Neuronal stem cell (in vitro differentiated cells): ENCODE measurements around the gene TMEM63C.

Experiments used
- DNase-seq: peaks from one replicate; pipeline ENCODE4 v3.0.0-alpha.2; 2013; ENCODE audit warnings: low spot score
- H2AFZ ChIP-seq: one replicate; pipeline ENCODE4 v1.6.1; 2013; ENCODE audit warnings: mild to moderate bottlenecking, low read length, inconsistent platforms
- H2AK5ac ChIP-seq: 2 replicates; pipeline ENCODE4 v1.6.1; 2013; ENCODE audit warnings: low read depth, mild to moderate bottlenecking, inconsistent platforms, low read length, moderate library complexity, mixed read lengths
- H2BK120ac ChIP-seq: 2 replicates; pipeline ENCODE4 v1.6.1; 2013; ENCODE audit warnings: low read depth, mild to moderate bottlenecking, inconsistent platforms, low read length, moderate library complexity, mixed read lengths
- H2BK12ac ChIP-seq: one replicate; pipeline ENCODE4 v1.6.1; 2013; ENCODE audit warnings: low read length, inconsistent platforms
- H2BK15ac ChIP-seq: 2 replicates; pipeline ENCODE4 v1.6.1; 2013; ENCODE audit warnings: mild to moderate bottlenecking, low read length, inconsistent platforms, mixed read lengths
- H2BK5ac ChIP-seq: one replicate; pipeline ENCODE4 v1.6.1; 2013; ENCODE audit warnings: inconsistent platforms, mild to moderate bottlenecking, low read length, moderate library complexity
- H3K14ac ChIP-seq: one replicate; pipeline ENCODE4 v1.6.1; 2013; ENCODE audit warnings: low read length, inconsistent platforms
- H3K18ac ChIP-seq: 2 replicates; pipeline ENCODE4 v1.6.1; 2013; ENCODE audit warnings: low read length, inconsistent platforms
- H3K23ac ChIP-seq: 2 replicates; pipeline ENCODE4 v1.6.1; 2013; ENCODE audit warnings: low read depth, mild to moderate bottlenecking, mixed read lengths, low read length, inconsistent platforms; ENCODE audit not compliant: poor library complexity
- H3K27ac ChIP-seq: replicated peaks from 3 replicates; pipeline ENCODE4 v1.5.1; 2013; ENCODE audit warnings: low read length, inconsistent platforms
- H3K27me3 ChIP-seq, 3 experiments: 2 replicates each; pipeline ENCODE4 v1.6.1; 2013; ENCODE audit warnings: low read length in 3 of 3, mild to moderate bottlenecking in 2 of 3, inconsistent platforms in 1 of 3, low read depth in 1 of 3, mixed read lengths in 1 of 3, moderate library complexity in 1 of 3; ENCODE audit not compliant: control insufficient read depth in 3 of 3, insufficient read depth in 3 of 3
- H3K36me3 ChIP-seq, 2 donors: replicated peaks in 1 of 2; 2 replicates each; pipeline ENCODE4 v1.6.1; 2013; ENCODE audit warnings: low read length in 2 of 2; ENCODE audit not compliant: control insufficient read depth in 2 of 2, insufficient read depth in 2 of 2
- H3K4ac ChIP-seq: 2 replicates; pipeline ENCODE4 v1.6.1; 2013; ENCODE audit warnings: inconsistent platforms, mild to moderate bottlenecking, low read length, moderate library complexity
- H3K4me1 ChIP-seq, 2 donors: 1 replicate in 1 of 2; 2 replicates in 1 of 2; pipeline ENCODE4 v1.6.1; 2013; ENCODE audit warnings: low read length in 2 of 2, low read depth in 1 of 2; ENCODE audit not compliant: control insufficient read depth in 2 of 2, insufficient read depth in 1 of 2
- H3K4me2 ChIP-seq: one replicate; pipeline ENCODE4 v1.6.1; 2013; ENCODE audit warnings: mild to moderate bottlenecking, low read length, inconsistent platforms; ENCODE audit not compliant: insufficient read depth, poor library complexity, severe bottlenecking
- H3K4me3 ChIP-seq, 2 donors: 2 replicates each; pipeline ENCODE4 v1.5.1; 2013; ENCODE audit warnings: low read length in 2 of 2, mild to moderate bottlenecking in 2 of 2, inconsistent platforms in 1 of 2, moderate library complexity in 1 of 2
- H3K79me1 ChIP-seq: one replicate; pipeline ENCODE4 v1.6.1; 2013; ENCODE audit warnings: low read depth, mild to moderate bottlenecking, inconsistent platforms, low read length, moderate library complexity
- H3K9ac ChIP-seq: one replicate; pipeline ENCODE4 v1.6.1; 2013; ENCODE audit warnings: mild to moderate bottlenecking, low read depth, low read length, inconsistent platforms; ENCODE audit not compliant: poor library complexity
- H3K9me3 ChIP-seq, 2 donors: replicated peaks in 1 of 2; 2 replicates each; pipeline versions ENCODE3 to v1.6.1; 2013; ENCODE audit warnings: low read length in 2 of 2, mild to moderate bottlenecking in 2 of 2, inconsistent platforms in 1 of 2, low read depth in 1 of 2, mixed read lengths in 1 of 2, moderate library complexity in 1 of 2; ENCODE audit not compliant: control insufficient read depth in 2 of 2, insufficient read depth in 1 of 2
- H4K8ac ChIP-seq: one replicate; pipeline ENCODE4 v1.6.1; 2013; ENCODE audit warnings: low read depth, mild to moderate bottlenecking, inconsistent platforms, low read length, moderate library complexity
- H4K91ac ChIP-seq: one replicate; pipeline ENCODE4 v1.6.1; 2013; ENCODE audit warnings: low read length, low read depth, mild to moderate bottlenecking, inconsistent platforms; ENCODE audit not compliant: poor library complexity
- WGBS, 2 donors: extraction: QIAGEN DNeasy Blood & Tissue Kit; methylation state at CpG; one replicate each; pipeline ENCODE4 v1.1.7; 2013; ENCODE audit warnings: missing lambda C conversion rate in 2 of 2, mixed read lengths in 1 of 2; ENCODE audit not compliant: insufficient read length in 2 of 2, insufficient replicate concordance in 1 of 2; ENCODE audit errors: extremely low coverage in 2 of 2; 5-methylcytosine and 5-hydroxymethylcytosine counted together

Gene TMEM63C

DNA sequence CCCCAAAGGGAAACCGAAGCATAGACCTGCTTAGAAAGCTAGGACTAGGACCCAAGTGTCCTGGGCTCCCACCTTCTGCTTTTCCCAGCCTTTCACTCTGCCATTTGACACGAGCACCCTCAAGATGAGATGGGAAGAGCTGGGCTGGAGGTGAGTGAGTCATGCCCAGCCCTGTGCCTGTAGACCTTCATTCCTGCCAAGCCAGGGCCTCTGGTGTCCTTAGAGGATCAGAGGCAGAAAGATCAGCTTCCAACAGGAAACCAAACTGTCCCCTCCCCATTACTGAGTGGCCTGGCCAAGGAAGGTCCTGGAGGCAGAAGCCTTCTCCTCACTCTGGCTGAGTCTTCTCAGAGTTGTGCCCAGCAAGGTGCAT, 3.5 kb downstream of the TMEM63C start:
- H3K27me3 ChIP-seq = peaks cover 0 to 30% (median 0%) of the 10 kb centered on the region in 3 experiments

GRCh38 chr14:77186911-77187648, 5.5 kb downstream of the TMEM63C start:
- H3K36me3 ChIP-seq = no peaks in the 10 kb centered on the region
- H3K4ac ChIP-seq = no peak overlapping the region
- no peak overlapping the region for H2BK120ac ChIP-seq
- no peaks in the 10 kb centered on the region for H3K9me3 ChIP-seq
- H3K23ac ChIP-seq = no peak overlapping the region
- H3K4me2 ChIP-seq = no peak overlapping the region
- peaks cover 0 to 31% (median 0%) of the 10 kb centered on the region in 3 experiments for H3K27me3 ChIP-seq
- H2BK15ac ChIP-seq = peak overlapping the region; percentile 90
- peak overlapping the region; percentile 67 for H4K91ac ChIP-seq
- no peak overlapping the region for H3K27ac ChIP-seq
- no peak overlapping the region for H4K8ac ChIP-seq
- DNase-seq = peak; percentile 27
- no peaks in the 10 kb centered on the region for H3K79me1 ChIP-seq
- peak overlapping the region; percentile 5 for H3K14ac ChIP-seq
- peaks cover 3 to 15% of the 10 kb centered on the region in 2 donors for H3K4me1 ChIP-seq
- H2BK5ac ChIP-seq = peak overlapping the region; percentile 35
- peak overlapping the region; percentile 79 for H3K18ac ChIP-seq
- WGBS, 2 donors = no CpG with 5 or more reads among the region's 15 CpGs
- H3K4me3 ChIP-seq = no peak overlapping the region
- H2AFZ ChIP-seq = no peak overlapping the region
- no peak overlapping the region for H3K9ac ChIP-seq
- peak overlapping the region; percentile 68 for H2BK12ac ChIP-seq
- no peak overlapping the region for H2AK5ac ChIP-seq

More for the DNA sequence above, 3.5 kb downstream of the TMEM63C start:
- peak overlapping the region; percentile 96 for H2BK15ac ChIP-seq
- no peak overlapping the region for H2BK120ac ChIP-seq
- H3K36me3 ChIP-seq = no peaks in the 10 kb centered on the region
- no peak overlapping the region for H3K23ac ChIP-seq
- no peaks in the 10 kb centered on the region for H3K9me3 ChIP-seq
- no peak overlapping the region for H2BK12ac ChIP-seq
- no CpG with 5 or more reads among the region's 2 CpGs for WGBS, 2 donors
- H4K91ac ChIP-seq = no peak overlapping the region
- no peak overlapping the region for H2AK5ac ChIP-seq
- H3K27ac ChIP-seq = no peak overlapping the region
- no peak overlapping the region for H3K4me2 ChIP-seq
- no peak overlapping the region for H3K14ac ChIP-seq
- no peak for DNase-seq
- no peak overlapping the region for H3K4ac ChIP-seq
- no peak overlapping the region for H3K18ac ChIP-seq
- H4K8ac ChIP-seq = no peak overlapping the region
- H3K9ac ChIP-seq = no peak overlapping the region
- H2BK5ac ChIP-seq = no peak overlapping the region
- H3K4me1 ChIP-seq = peaks cover 4 to 21% of the 10 kb centered on the region in 2 donors
- H3K79me1 ChIP-seq = no peaks in the 10 kb centered on the region
- H2AFZ ChIP-seq = no peak overlapping the region
- H3K4me3 ChIP-seq = no peak overlapping the region

- peaks cover 0 to 31% (median 0%) of the 10 kb centered on the region in 3 experiments for H3K27me3 ChIP-seq
- peak overlapping the region; percentile 90 for H2BK15ac ChIP-seq
- H2AK5ac ChIP-seq = no peak overlapping the region
- no peaks in the 10 kb centered on the region for H3K36me3 ChIP-seq
- H3K9ac ChIP-seq = no peak overlapping the region
- H3K79me1 ChIP-seq = no peaks in the 10 kb centered on the region
- no CpG with 5 or more reads among the region's 3 CpGs for WGBS, 2 donors
- H2BK5ac ChIP-seq = peak overlapping the region; percentile 35
- peak overlapping the region; percentile 79 for H3K18ac ChIP-seq
- H4K91ac ChIP-seq = peak overlapping the region; percentile 67
- peak overlapping the region; percentile 5 for H3K14ac ChIP-seq
- no peak overlapping the region for H3K4ac ChIP-seq
- H4K8ac ChIP-seq = no peak overlapping the region
- peak overlapping the region; percentile 68 for H2BK12ac ChIP-seq
- H3K4me3 ChIP-seq = no peak overlapping the region
- H2BK120ac ChIP-seq = no peak overlapping the region
- no peak for DNase-seq
- H2AFZ ChIP-seq = no peak overlapping the region
- peaks cover 0 to 12% of the 10 kb centered on the region in 2 donors for H3K4me1 ChIP-seq
- no peaks in the 10 kb centered on the region for H3K9me3 ChIP-seq
- H3K27ac ChIP-seq = no peak overlapping the region
- H3K4me2 ChIP-seq = no peak overlapping the region
- H3K23ac ChIP-seq = no peak overlapping the region
These were observed 6.0 kb downstream of the TMEM63C start for GRCh38 chr14:77187649-77188012.

- H3K36me3 ChIP-seq = no peaks in the 10 kb centered on the region
- H3K79me1 ChIP-seq = no peaks in the 10 kb centered on the region
- H3K4me3 ChIP-seq = no peak overlapping the region
- WGBS, 2 donors = no CpG with 5 or more reads among the region's 4 CpGs
- H2AK5ac ChIP-seq = no peak overlapping the region
- H2BK120ac ChIP-seq = no peak overlapping the region
- no peak overlapping the region for H4K91ac ChIP-seq
- no peak overlapping the region for H3K27ac ChIP-seq
- no peak overlapping the region for H3K18ac ChIP-seq
- peaks cover 0 to 12% of the 10 kb centered on the region in 2 donors for H3K4me1 ChIP-seq
- H2BK15ac ChIP-seq = no peak overlapping the region
- H3K9me3 ChIP-seq = no peaks in the 10 kb centered on the region
- no peak overlapping the region for H3K14ac ChIP-seq
- no peak for DNase-seq
- no peak overlapping the region for H2AFZ ChIP-seq
- H3K4me2 ChIP-seq = no peak overlapping the region
- no peak overlapping the region for H3K23ac ChIP-seq
- peaks cover 0 to 13% (median 0%) of the 10 kb centered on the region in 3 experiments for H3K27me3 ChIP-seq
- no peak overlapping the region for H3K4ac ChIP-seq
- no peak overlapping the region for H3K9ac ChIP-seq
- H4K8ac ChIP-seq = no peak overlapping the region
- H2BK5ac ChIP-seq = no peak overlapping the region
- no peak overlapping the region for H2BK12ac ChIP-seq
These were observed 7.9 kb downstream of the TMEM63C start for GRCh38 chr14:77189479-77189878.
